ENCODE results near the gene MRPS5. TPM values are rescaled to one million over a fixed set of nuclear protein-coding genes. Genes with fewer than 3 reads are reported as not detected.

MRPS5 gene
- total and polyA plus RNA-seq, 12 donors, result 50.6 to 144 (median 61.7) TPM

DNA sequence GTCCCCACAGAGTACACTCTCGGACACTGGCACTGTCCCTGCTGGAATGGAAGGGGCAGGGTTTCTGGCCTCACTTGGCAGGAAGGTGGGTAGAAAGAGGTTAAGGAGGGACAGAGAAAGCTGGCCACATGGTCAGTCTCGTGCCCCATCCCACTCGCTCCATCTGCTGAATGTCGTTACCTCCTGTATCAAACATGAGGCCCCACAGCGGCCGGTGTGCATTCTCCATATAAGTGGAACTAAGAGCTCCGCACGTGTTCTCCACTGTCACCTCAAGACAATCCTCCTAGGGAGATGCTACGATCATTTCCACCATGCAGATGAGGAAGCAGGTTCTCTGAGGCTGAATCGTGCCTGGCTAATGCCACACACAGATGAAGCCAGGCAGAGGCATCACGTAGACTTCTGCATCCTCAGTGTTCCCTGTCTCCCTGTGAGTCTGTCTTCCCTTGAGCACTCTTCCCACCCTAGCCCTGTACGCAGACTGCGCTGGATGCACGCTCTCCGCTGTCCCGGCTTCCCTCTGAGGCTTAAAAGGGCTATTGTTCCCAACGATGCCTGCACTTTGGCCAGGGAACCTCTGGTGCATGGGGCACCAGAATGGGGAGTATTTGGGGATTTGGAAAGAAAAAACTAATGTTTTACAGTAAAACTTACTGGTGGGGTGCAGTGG is 61.0 kb downstream of the MRPS5 start:
- ATAC-seq (no peak), DNase-seq (no peak)
- Histone ChIP-seq H3K36me3 (no peaks in the 10 kb centered on the region), H3K9me3 (no peaks in the 10 kb centered on the region), H3K27me3 (peaks cover 0 to 70% (median 9%) of the 10 kb centered on the region in 7 donors), H3K4me1 (no peaks in the 10 kb centered on the region), H3K4me3 (no peak overlapping the region), H3K27ac (no peak overlapping the region)
- intact Hi-C loops (cut with DNase I), result no loop called here
- WGBS, 2 donors, result 77 to 81% methylated on average over 17 of the region's 17 CpGs
- TF ChIP-seq, protein P1, sequence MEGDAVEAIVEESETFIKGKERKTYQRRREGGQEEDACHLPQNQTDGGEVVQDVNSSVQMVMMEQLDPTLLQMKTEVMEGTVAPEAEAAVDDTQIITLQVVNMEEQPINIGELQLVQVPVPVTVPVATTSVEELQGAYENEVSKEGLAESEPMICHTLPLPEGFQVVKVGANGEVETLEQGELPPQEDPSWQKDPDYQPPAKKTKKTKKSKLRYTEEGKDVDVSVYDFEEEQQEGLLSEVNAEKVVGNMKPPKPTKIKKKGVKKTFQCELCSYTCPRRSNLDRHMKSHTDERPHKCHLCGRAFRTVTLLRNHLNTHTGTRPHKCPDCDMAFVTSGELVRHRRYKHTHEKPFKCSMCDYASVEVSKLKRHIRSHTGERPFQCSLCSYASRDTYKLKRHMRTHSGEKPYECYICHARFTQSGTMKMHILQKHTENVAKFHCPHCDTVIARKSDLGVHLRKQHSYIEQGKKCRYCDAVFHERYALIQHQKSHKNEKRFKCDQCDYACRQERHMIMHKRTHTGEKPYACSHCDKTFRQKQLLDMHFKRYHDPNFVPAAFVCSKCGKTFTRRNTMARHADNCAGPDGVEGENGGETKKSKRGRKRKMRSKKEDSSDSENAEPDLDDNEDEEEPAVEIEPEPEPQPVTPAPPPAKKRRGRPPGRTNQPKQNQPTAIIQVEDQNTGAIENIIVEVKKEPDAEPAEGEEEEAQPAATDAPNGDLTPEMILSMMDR (IDR thresholded peaks at IDR 0.05), result no peak

DNA sequence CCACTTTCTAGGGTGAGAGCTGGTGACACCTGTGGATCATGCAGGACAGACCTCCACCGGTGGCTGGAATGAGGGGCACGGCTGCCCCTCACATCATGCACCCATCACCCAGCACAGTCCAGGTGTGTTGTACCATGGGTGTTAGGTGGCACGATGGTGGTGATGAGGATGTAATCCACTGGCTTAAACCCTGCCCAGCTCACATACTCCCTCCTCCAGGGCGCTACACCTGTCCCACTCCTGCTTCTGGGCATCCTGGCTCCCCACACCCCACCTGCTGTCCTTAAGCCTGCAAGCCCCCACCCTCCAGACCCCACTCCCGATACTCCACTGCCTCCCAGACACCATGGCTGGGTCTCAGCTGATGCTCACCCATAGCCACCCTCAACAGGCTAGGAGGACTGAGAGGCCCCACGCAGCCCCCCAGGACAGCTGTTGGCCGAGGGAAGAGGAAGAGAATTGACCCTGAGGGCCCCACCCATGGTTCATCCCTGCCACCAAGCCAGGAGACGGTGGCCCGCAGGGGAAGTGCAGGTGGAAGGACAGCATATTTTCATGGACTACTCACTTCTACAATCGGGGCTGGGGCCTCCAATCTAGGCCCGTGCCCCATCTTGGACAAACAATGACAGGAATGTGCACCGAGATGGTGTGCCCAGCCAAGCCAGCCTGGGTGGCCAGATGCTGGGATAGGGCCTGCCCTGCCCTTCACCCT is 61.8 kb downstream of the MRPS5 start:
- Histone ChIP-seq H3K4me1 (no peaks in the 10 kb centered on the region), H3K4me3 (no peak overlapping the region), H3K27ac (no peak overlapping the region), H3K27me3 (peaks cover 0 to 65% (median 9%) of the 10 kb centered on the region in 7 donors), H3K9me3 (no peaks in the 10 kb centered on the region), H3K36me3 (no peaks in the 10 kb centered on the region)
- TF ChIP-seq, protein P1 (IDR thresholded peaks at IDR 0.05), result no peak
- DNase-seq (no peak), ATAC-seq (no peak)
- intact Hi-C loops (cut with DNase I), result no loop called here
- 77 to 79% methylated on average over 12 of the region's 12 CpGs for WGBS, 2 donors

DNA sequence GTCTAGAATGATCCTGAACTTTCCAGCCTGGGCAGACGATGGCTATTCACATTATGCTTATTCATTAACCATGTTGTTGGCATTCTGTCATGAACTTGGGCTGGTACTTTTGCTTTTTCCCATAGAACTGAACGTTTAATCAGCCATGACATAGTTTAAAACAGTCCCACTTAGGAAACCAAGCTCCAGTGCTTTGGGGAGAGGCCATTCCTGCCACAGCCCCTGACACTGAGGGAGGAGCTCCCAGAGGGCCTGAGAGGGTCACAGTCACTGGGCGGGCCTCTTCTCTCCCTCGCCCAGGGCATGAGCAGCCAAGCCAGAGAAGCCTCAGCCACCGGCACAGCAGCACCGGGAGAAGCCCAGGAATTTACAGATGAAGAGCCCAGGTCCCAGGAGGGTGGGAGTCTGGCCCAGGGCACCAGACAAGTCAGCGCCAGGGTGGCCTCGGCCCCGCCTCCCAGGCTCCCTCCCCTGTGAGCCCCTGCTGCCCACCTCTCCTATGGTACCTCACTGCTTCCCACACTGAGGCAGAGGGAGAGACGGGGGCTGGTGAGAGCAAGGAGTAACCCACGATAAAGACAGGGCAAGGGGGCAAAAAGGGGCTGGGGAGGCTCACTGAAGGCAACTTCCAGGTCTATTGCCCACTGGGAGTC is 62.5 kb downstream of the MRPS5 start:
- Histone ChIP-seq H3K27me3 (peaks cover 0 to 63% (median 16%) of the 10 kb centered on the region in 7 donors), H3K4me3 (no peak overlapping the region), H3K27ac (no peak overlapping the region), H3K9me3 (no peaks in the 10 kb centered on the region), H3K4me1 (no peaks in the 10 kb centered on the region), H3K36me3 (no peaks in the 10 kb centered on the region)
- 63 to 76% methylated on average over 10 to 11 of the region's 11 CpGs for WGBS, 2 donors
- TF ChIP-seq, protein P1 (IDR thresholded peaks at IDR 0.05), result no peak
- ATAC-seq, result no peak
- no peak for DNase-seq
- intact Hi-C loops (cut with DNase I), result no loop called here

DNA sequence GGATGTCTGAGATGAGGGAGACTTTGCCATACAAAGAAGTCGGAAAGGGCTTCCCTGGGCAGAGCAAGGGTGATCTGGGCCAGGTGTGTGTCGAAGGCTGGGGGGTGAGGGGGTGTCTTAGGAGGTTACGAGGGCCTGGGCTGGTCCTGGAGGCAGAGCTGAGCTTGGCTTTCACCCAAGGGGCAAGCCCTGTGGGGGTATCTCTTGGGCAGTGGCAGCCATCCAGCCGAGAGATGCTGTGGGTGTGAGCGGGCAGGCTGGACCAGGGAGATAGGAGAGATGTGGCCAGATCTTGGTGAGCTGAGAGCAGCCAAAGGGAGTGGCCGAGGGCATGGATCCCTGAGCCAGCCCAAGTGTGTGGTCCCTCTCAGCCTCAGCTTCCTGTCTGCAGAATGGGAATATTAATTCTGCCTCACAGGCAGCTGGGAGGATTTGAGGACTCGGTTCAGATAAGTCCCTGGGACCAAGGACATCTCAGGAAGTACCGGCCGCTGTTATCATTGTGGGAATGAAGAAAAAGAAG is 63.1 kb downstream of the MRPS5 start:
- Histone ChIP-seq H3K27me3 (peaks cover 0 to 61% (median 18%) of the 10 kb centered on the region in 7 donors), H3K9me3 (no peaks in the 10 kb centered on the region), H3K4me1 (no peaks in the 10 kb centered on the region), H3K36me3 (no peaks in the 10 kb centered on the region), H3K27ac (no peak overlapping the region), H3K4me3 (no peak overlapping the region)
- intact Hi-C loops (cut with DNase I), result no loop called here
- DNase-seq (no peak), ATAC-seq (no peak)
- TF ChIP-seq, protein P1 (IDR thresholded peaks at IDR 0.05), result no peak
- WGBS, 2 donors, result 70 to 82% methylated on average over 9 of the region's 9 CpGs
